ENCODE results near the gene IER3.

DNA sequence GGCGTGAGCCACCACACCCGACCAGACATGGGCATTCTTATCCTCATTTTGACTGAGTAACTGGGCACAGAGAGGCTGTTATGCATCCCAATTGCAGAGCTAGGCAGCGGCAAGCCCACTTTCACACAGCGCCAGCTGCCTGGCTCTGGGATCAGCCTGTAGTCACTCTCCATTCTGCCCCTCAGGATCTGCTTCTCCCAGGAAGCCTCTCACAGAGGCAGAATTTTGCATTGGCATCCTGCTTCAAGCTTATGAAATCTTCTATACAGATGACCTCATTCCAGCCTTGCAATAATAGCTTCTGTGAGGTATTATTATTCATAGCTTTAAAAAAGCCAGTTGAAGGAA lies 37.0 kb upstream of the IER3 start:
- TF ChIP-seq CTCF (IDR thresholded peaks at IDR 0.05; ENCODE audit: low read length) (no peak), EZH2 (optimal IDR thresholded peaks at IDR 0.05; ENCODE audit: low read depth, low read length) (no peak)
